GM18517 (cell line): ENCODE results near the gene RIMOC1.
"Not testable (repeated sequence)": the region's sequence is repeated elsewhere in the genome, so short reads cannot be mapped to it uniquely, and the experiment has no call there.

Source experiments
- ATAC-seq: cut with Tn5 transposase; IDR thresholded peaks from one replicate; pipeline ENCODE4 v1.9.1; 2021; ENCODE audit warnings: mild to moderate bottlenecking, moderate library complexity; ENCODE audit not compliant: unreplicated experiment

The RIMOC1 gene

DNA sequence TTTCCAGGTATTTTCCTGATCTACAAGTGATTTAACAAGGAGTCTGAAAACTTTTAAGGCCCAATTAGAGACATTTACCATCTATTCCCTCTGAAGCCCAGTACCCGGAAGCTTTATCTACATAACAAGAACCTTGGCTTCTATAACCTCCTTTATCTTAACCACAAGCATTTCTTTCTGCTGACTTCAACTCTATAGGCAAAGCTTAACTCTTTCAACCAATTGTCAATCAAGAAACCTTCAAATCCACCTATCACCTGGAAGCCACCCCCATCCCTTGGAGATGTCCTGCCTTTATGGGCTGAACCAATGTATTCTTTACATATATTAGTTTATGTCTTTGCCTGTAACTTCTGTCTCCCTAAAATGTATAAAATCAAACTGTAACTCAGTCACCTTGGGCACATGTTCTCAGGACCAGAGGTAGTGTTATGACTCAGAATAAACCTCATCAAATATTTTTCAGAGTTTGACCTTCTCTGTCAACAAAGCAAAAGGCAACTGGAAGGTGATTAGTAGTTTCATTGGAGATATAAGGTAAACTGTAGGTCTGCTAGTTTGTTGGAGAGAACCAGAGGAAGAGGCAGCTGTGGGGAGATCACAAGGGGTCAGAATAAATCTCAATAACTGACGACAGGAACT, 13.0 kb upstream of the RIMOC1 start:
- ATAC-seq: no peak

- no peak for ATAC-seq
These were observed 12.1 kb upstream of the RIMOC1 start for GRCh38 chr5:41892031-41892430.

DNA sequence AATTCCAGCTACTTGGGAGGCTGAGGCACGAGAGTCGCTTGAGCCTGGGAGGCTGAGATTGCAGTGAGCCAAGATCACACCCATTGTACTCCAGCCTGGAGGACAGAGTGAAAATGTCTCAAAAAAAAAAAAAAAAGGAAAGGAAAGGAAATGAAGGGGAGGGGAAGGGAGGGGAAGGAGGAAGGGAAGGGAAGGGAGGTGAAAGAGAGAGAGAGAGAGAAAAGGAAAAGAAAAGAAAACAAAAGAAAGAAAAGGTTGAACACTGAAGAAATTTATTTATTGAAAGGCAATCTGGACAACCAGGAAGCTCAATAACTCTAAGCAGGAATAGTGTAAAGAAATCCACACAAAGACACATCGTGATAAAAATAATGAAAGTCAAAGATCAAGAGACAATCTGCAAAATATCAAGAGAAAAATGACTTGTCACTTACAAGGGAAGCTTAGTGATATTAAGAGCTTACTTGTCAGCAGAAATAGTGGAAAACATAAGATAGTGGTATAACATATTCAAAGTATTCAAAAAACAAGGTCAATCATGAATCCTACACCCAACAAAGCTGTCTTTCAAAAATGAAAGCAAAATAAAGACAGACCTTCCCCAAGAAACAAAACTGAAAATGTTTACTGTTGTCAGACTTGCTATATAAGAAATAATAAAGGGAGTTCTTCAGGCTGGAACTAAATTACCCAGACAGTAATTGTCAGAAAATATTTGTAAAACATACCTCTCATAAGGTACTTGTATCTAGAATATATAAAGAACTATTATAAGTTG, 10.9 kb upstream of the RIMOC1 start:
- ATAC-seq: peak; percentile 76

- ATAC-seq: no peak
These were observed 7.9 kb upstream of the RIMOC1 start for GRCh38 chr5:41896230-41896629.

DNA sequence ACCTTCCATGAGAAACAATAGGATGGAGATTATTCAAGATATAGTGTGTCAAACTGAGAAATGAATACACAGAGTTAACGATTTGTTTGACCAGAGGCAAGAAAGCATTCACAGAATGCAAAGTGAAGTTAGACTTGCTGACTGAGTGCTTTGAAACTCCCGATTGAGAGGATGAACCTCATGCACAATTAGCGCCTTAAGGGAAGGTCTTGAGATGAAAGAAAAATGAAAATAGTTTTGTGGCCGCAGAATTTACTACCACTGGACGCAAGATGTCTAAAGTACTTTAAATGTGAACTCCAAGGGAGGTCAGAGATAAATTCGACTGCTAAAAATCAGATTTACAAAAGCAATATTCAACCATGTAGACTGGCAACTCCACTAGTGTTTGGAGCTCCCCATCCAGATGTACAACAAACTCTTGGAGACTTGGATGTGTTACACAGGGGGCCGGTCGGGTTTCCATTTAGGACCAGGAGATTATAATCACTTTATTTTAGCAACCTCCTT, 707 bp upstream of the RIMOC1 start:
- no peak for ATAC-seq

- no peak for ATAC-seq
These were observed 2.0 kb downstream of the RIMOC1 start for GRCh38 chr5:41906151-41906550.

GRCh38 chr5:41908374-41909079, 4.4 kb downstream of the RIMOC1 start:
- ATAC-seq: no peak

DNA sequence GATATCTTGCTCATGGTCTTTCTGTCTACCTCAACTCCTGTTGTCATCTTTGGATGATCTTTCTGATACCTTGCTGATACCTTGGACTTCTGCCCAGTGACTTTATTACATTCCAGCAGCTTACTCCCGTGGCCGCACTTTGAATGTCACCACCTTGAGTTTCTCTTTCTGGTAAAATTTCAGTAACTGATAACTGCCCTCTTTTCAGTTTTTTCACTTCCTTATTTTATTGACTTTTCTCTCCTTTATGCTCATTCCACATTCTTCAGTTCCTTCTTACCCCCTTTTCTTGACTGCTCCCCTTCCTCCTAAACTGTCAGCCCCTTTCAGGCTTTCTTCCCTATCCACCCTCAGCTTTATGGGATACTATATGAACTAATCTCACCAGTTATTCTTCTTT, 14.0 kb downstream of the RIMOC1 start:
- ATAC-seq: peak; percentile 53

- no peak for ATAC-seq
These were observed 17.0 kb downstream of the RIMOC1 start for GRCh38 chr5:41921166-41921565.

DNA sequence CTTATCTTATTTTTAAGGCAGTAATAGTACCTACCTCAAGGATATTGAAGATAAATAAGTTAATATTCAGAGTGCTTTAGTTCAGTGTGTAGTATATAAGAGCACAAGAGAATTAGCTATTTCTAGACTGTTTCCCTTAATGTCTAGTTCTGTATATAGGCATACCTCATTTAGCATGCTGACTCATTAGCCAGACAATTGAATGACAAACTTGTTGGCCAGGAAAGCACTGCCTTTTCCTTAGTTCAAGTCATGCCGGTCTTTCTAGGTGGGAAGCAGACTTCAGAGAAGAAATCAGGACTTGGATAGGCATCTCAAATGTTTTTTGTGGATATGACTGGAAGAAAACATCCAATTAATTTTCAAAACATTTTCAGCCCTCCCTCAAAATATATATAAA, 17.7 kb downstream of the RIMOC1 start:
- ATAC-seq: no peak

- ATAC-seq: no peak
These were observed 20.4 kb downstream of the RIMOC1 start for GRCh38 chr5:41924526-41924871.

DNA sequence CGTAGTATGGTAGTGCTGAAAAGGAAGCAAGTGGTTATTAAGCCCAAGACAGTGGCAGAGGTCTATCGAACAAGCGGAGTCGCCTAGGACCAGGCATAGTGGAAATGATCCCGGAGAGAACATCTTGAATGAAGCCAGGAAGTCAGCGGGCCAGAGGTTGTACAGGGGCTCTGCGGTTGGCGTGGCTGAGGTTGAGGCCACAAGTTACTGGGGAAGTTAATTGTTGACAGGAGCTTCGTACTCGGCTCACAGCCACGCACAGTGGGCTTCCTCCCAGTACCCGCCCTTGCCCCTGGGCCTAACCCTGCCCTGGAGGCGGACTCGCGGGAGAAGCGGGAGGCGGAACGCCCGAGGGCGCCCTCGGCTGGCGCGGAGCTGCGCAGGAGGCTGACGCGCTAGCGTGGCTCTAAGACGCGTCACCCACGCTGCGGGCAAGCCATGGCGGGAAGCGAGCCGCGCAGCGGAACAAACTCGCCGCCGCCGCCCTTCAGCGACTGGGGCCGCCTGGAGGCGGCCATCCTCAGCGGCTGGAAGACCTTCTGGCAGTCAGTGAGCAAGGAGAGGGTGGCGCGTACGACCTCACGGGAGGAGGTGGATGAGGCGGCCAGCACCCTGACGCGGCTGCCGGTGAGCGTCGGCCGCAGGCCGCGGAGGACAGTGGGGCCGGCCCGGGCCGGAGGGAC, 20.9 kb downstream of the RIMOC1 start, which contains the start of gene FBXO4:
FBXO4 (plus strand) TSS at position 410 of the 683 bp plus-strand sequence; CDS start at position 439, 29 bp downstream.
- ATAC-seq: peak; percentile 90

- peak; percentile 37 for ATAC-seq
These were observed 21.4 kb downstream of the RIMOC1 start for GRCh38 chr5:41925555-41925951.

- no peak for ATAC-seq
These were observed 23.5 kb downstream of the RIMOC1 start for GRCh38 chr5:41927604-41928003.

GRCh38 chr5:41929035-41929434, 24.9 kb downstream of the RIMOC1 start:
- ATAC-seq: no peak

DNA sequence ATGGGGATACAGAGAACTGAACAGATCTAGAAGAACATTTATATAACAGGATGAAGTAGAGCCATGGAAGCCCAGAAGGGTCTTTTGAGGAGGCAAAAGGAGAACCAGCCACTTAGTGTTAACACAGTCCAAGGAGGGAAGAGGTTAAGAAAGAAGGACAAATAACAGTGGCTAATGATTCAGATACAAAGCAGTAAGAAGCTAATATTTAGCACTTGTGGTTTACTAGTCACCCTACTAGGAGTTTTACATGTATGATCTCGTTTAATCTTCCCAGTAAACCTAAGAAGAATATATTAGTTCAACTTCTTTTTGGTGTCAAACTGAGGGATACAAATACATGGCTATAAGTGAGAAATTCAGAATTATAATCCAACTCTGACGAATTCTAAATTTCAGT, 28.6 kb downstream of the RIMOC1 start:
- ATAC-seq: no peak

DNA sequence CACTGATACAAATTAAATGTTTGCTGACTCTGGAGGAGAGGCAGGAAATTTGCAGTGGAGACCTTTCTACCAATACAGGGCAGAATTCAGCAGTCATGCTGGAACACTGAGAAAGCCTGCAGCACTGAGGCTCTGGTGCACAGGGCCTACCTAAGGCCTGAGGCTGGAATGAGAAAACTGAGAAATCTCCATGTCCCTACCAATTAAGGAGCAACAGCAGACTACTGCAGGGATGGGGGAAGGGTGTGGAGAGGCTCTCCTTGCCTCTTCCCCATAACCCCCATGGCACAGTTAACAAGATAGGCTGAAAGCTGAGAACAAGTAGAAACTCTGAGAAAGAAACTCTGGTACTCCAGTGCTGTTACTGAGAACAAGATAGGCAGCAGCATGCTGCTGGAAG, 31.4 kb downstream of the RIMOC1 start:
- no peak for ATAC-seq

DNA sequence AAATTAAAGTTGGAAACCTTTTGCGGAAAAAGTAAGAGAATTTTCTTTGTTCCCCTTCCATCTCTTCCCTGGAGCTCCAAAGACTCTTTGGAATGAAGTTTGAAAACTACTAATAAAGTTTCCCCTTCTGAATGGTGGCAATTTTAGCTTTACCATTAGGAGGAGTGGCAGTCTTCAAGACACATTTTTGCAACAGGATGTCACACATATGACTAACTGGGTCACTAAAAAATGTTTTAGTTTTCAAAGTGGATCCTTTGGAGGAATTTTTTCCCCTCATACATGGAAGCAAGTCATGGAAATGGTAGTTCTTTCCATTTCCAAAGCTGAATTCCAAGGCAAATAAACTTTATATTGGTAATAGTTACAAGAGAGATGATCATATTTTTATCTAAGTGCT, 36.5 kb downstream of the RIMOC1 start:
- no peak for ATAC-seq

GRCh38 chr5:41945332-41945955, 41.3 kb downstream of the RIMOC1 start:
- not testable (repeated sequence) for ATAC-seq

DNA sequence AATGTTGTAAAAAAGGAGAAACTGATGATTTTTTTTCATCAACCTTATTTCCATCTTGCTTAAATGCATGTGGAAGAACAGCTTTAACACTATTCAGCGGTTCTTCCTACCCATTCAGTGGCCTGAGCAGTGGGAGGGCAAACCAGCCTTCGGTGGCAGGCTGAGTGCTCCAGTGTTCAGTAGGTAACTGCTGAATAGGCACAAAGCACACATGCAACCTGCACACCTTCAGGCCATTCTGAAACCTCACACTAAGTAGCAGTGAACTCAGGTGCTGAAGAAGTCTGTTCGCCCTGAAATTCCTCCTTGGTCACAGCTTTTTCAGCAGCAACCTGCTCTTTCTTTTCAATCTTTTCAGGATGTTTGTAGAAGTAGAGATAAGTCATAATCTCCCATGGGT, 47.1 kb downstream of the RIMOC1 start:
- ATAC-seq: no peak
